Stomach (tissue), 9 donors: Measurements from ENCODE around the gene P4HB. TPM values are rescaled to one million over a fixed set of nuclear protein-coding genes. Genes with fewer than 3 reads are reported as not detected.

Experiments
- DNase-seq, 2 donors: peaks; one replicate each; pipeline versions ENCODE4 v3.0.0 to v3.0.0-alpha.2; 2013 to 2019
- H3K27ac ChIP-seq, 5 donors: fragments of 200-600 bp in 4 of 5; sonication (generic) in 4 of 5; one replicate each; pipeline ENCODE4 v1.5.1; 2013 to 2019; ENCODE audit warnings: mild to moderate bottlenecking in 1 of 5, moderate library complexity in 1 of 5
- H3K27me3 ChIP-seq, 3 donors: fragments of 200-600 bp; sonication (generic); one replicate each; pipeline ENCODE4 v1.5.1; 2017 to 2019; ENCODE audit warnings: mixed run types in 1 of 3
- H3K36me3 ChIP-seq, 4 donors: fragments of 200-600 bp; sonication (generic); 1 replicate in 3 of 4; 2 replicates in 1 of 4; pipeline ENCODE4 v1.5.1; 2016 to 2019
- H3K4me1 ChIP-seq, 4 donors: fragments of 200-600 bp; sonication (generic); one replicate each; pipeline ENCODE4 v1.5.1; 2016 to 2019
- H3K4me3 ChIP-seq, 4 donors: fragments of 200-600 bp; sonication (generic) in 3 of 4; one replicate each; pipeline ENCODE4 v1.5.1; 2016 to 2019; ENCODE audit warnings: mild to moderate bottlenecking in 1 of 4
- H3K9me3 ChIP-seq, 4 donors: fragments of 200-600 bp; sonication (generic); one replicate each; pipeline ENCODE4 v1.5.1; 2016 to 2019
- CTCF ChIP-seq, 7 experiments: fragments of 450-650 bp in 4 of 7; fragments of 200-600 bp in 3 of 7; sonication (generic) in 3 of 7; IDR thresholded peaks; one replicate each; pipeline ENCODE4 v1.5.1; 2016 to 2019; ENCODE audit warnings: antibody characterized with exemption in 7 of 7, control low read depth in 2 of 7, mild to moderate bottlenecking in 1 of 7
- EP300 ChIP-seq: sonication (generic); formaldehyde crosslinking; IDR thresholded peaks from one replicate; pipeline ENCODE4 v1.6.1; 2017; ENCODE audit warnings: antibody characterized with exemption
- POLR2A ChIP-seq, 4 donors: fragments of 450-650 bp; IDR thresholded peaks; one replicate each; pipeline ENCODE4 v1.6.1; 2016; ENCODE audit warnings: antibody characterized with exemption in 4 of 4, control low read depth in 2 of 4, mild to moderate bottlenecking in 1 of 4, moderate library complexity in 1 of 4
- POLR2AphosphoS5 ChIP-seq, 3 donors: sonication (generic); formaldehyde crosslinking; IDR thresholded peaks; one replicate each; pipeline ENCODE4 v1.6.1; 2016; ENCODE audit warnings: antibody characterized with exemption in 3 of 3
- WGBS, 5 donors: extraction: QIAGEN DNeasy Blood & Tissue Kit in 3 of 5; methylation state at CpG; one replicate each; pipeline versions ENCODE4 v1.1.5 to v1.1.7; 2013 to 2018; 5-methylcytosine and 5-hydroxymethylcytosine counted together
- intact Hi-C: fragments of 100-400 bp; cut with DNase I; formaldehyde crosslinking; loops from one replicate; pipeline ENCODE4 v1.15.1; 2023; ENCODE audit warnings: low total_unique reads
- polyA plus RNA-seq, 3 donors: library from polyadenylated mRNA; stranded (reverse); fragments of 200-250 nt; gene quantifications; one replicate each; pipeline ENCODE4 v1.2.3, GENCODE V29; 2013
- total RNA-seq, 5 donors: library from RNA; depleted of rRNA; stranded (reverse); fragments of >200 nt; gene quantifications; one replicate each; pipeline versions ENCODE4 v1.1.0 to v1.2.3, GENCODE V29; 2014 to 2016
- donor health status: healthy with polysubstance abuse.
- donor health status: Bipolar disorder and iron deficiency.
- donor health status: healthy.

P4HB gene
- total and polyA plus RNA-seq, 8 donors, result 401 to 1,308 (median 619) TPM

GRCh38 chr17:81905424-81905875 is 45.1 kb upstream of the P4HB start:
- Histone ChIP-seq H3K4me3 (no peak overlapping the region), H3K27ac (no peak overlapping the region), H3K4me1 (peaks cover 18 to 47% (median 35%) of the 10 kb centered on the region in 4 donors), H3K27me3 (peaks cover 0 to 25% (median 17%) of the 10 kb centered on the region in 3 donors), H3K9me3 (no peaks in the 10 kb centered on the region), H3K36me3 (peaks cover 39 to 66% (median 59%) of the 10 kb centered on the region in 4 donors)
- DNase-seq, result no peak
- TF ChIP-seq POLR2AphosphoS5 (IDR thresholded peaks at IDR 0.05) (no peak), POLR2A (IDR thresholded peaks at IDR 0.05) (no peak)
- 90 to 98% (median 93%) methylated on average over 8 to 16 of the region's 16 CpGs for WGBS, 5 donors
- intact Hi-C loops, result no loop called here

- Histone ChIP-seq H3K36me3 (peaks cover 39 to 73% (median 65%) of the 10 kb centered on the region in 4 donors), H3K27me3 (peaks cover 0 to 25% (median 17%) of the 10 kb centered on the region in 3 donors), H3K4me3 (no peak overlapping the region), H3K9me3 (no peaks in the 10 kb centered on the region), H3K27ac (no peak overlapping the region), H3K4me1 (peaks cover 13 to 41% (median 29%) of the 10 kb centered on the region in 4 donors)
- DNase-seq, result no peak
- intact Hi-C loops, result no loop called here
- TF ChIP-seq CTCF (IDR thresholded peaks at IDR 0.05), result no peak
- no peak for TF ChIP-seq POLR2AphosphoS5 (IDR thresholded peaks at IDR 0.05)
- no peak for TF ChIP-seq EP300
- no peak for TF ChIP-seq POLR2A (IDR thresholded peaks at IDR 0.05)
- 89 to 93% (median 91%) methylated on average over 19 to 28 of the region's 28 CpGs for WGBS, 5 donors
Observed at GRCh38 chr17:81904600-81905423, 44.5 kb upstream of the P4HB start.

- peaks cover 13 to 33% (median 23%) of the 10 kb centered on the region in 4 donors for H3K4me1 ChIP-seq
- peaks cover 0 to 25% (median 17%) of the 10 kb centered on the region in 3 donors for H3K27me3 ChIP-seq
- TF ChIP-seq CTCF (IDR thresholded peaks at IDR 0.05) (no peak), POLR2AphosphoS5 (IDR thresholded peaks at IDR 0.05) (no peak), POLR2A (IDR thresholded peaks at IDR 0.05) (no peak), EP300 (no peak)
- H3K27ac ChIP-seq, result no peak overlapping the region
- peaks cover 39 to 76% (median 71%) of the 10 kb centered on the region in 4 donors for H3K36me3 ChIP-seq
- no peak for DNase-seq
- no peak overlapping the region for H3K4me3 ChIP-seq
- no peaks in the 10 kb centered on the region for H3K9me3 ChIP-seq
- intact Hi-C loops, result no loop called here
- 94 to 96% (median 95%) methylated on average over 20 to 24 of the region's 24 CpGs for WGBS, 5 donors
Observed at GRCh38 chr17:81903896-81904599, 43.7 kb upstream of the P4HB start.

GRCh38 chr17:81903415-81903831 is 43.1 kb upstream of the P4HB start:
- H3K36me3 ChIP-seq, result peaks cover 40 to 76% (median 71%) of the 10 kb centered on the region in 4 donors
- peaks cover 13 to 27% (median 20%) of the 10 kb centered on the region in 4 donors for H3K4me1 ChIP-seq
- TF ChIP-seq POLR2AphosphoS5 (IDR thresholded peaks at IDR 0.05) (no peak), POLR2A (IDR thresholded peaks at IDR 0.05) (no peak), EP300 (no peak), CTCF (IDR thresholded peaks at IDR 0.05) (no peak)
- no peak for DNase-seq
- 90 to 94% (median 91%) methylated on average over 5 to 10 of the region's 10 CpGs for WGBS, 5 donors
- H3K27ac ChIP-seq, result no peak overlapping the region
- no peak overlapping the region for H3K4me3 ChIP-seq
- intact Hi-C loops, result no loop called here
- H3K27me3 ChIP-seq, result peaks cover 0 to 25% (median 17%) of the 10 kb centered on the region in 3 donors
- H3K9me3 ChIP-seq, result no peaks in the 10 kb centered on the region
